Colonic mucosa (tissue), 4 donors: ENCODE results near the gene ALX4. TPM values are rescaled to one million over a fixed set of nuclear protein-coding genes. Genes with fewer than 3 reads are reported as not detected.

Source experiments
- DNase-seq: peaks from one replicate; pipeline ENCODE4 v3.0.0-alpha.2; 2020
- H3K27ac ChIP-seq: fragments of 200-600 bp; one replicate; pipeline ENCODE4 v1.8.0; 2021
- H3K27me3 ChIP-seq: fragments of 200-600 bp; one replicate; pipeline ENCODE4 v1.8.0; 2021
- H3K36me3 ChIP-seq: fragments of 200-600 bp; one replicate; pipeline ENCODE4 v1.8.0; 2021
- H3K4me1 ChIP-seq: fragments of 200-600 bp; one replicate; pipeline ENCODE4 v1.8.0; 2021; ENCODE audit warnings: mild to moderate bottlenecking
- H3K4me3 ChIP-seq: fragments of 200-600 bp; one replicate; pipeline ENCODE4 v1.8.0; 2021
- H3K9ac ChIP-seq, 2 donors: one replicate each; pipeline ENCODE4 v1.7.0; 2013; ENCODE audit warnings: control low read depth in 2 of 2, low read depth in 2 of 2, low read length in 2 of 2
- H3K9me3 ChIP-seq: fragments of 200-600 bp; one replicate; pipeline ENCODE4 v1.8.0; 2021
- intact Hi-C: fragments of 100-400 bp; cut with DNase I; formaldehyde crosslinking; loops from one replicate; pipeline ENCODE4 v1.14.1; 2022
- total RNA-seq, 2 donors: library from RNA; stranded (reverse); fragmentation: NEBNext Ultra II Directional in 1 of 2; extraction: Animal tissue kit (Norgen Biotek cat#: 25700) in 1 of 2; gene quantifications; one replicate each; pipeline ENCODE4 v1.2.1, GENCODE V29; 2021
- TF ChIP-seq, protein P1 (sequence below): fragments of 200-600 bp; IDR thresholded peaks from one replicate; pipeline ENCODE4 v1.8.0; 2022; ENCODE audit warnings: antibody characterized with exemption, mild to moderate bottlenecking
- donor health status: healthy.
- donor health status: DM: no; HTN: no; CAD: no.
- donor health status: DM: no; HTN: no; CAD: no.

ALX4 gene
- total RNA-seq, 2 donors from 2014 or later = not detected

DNA sequence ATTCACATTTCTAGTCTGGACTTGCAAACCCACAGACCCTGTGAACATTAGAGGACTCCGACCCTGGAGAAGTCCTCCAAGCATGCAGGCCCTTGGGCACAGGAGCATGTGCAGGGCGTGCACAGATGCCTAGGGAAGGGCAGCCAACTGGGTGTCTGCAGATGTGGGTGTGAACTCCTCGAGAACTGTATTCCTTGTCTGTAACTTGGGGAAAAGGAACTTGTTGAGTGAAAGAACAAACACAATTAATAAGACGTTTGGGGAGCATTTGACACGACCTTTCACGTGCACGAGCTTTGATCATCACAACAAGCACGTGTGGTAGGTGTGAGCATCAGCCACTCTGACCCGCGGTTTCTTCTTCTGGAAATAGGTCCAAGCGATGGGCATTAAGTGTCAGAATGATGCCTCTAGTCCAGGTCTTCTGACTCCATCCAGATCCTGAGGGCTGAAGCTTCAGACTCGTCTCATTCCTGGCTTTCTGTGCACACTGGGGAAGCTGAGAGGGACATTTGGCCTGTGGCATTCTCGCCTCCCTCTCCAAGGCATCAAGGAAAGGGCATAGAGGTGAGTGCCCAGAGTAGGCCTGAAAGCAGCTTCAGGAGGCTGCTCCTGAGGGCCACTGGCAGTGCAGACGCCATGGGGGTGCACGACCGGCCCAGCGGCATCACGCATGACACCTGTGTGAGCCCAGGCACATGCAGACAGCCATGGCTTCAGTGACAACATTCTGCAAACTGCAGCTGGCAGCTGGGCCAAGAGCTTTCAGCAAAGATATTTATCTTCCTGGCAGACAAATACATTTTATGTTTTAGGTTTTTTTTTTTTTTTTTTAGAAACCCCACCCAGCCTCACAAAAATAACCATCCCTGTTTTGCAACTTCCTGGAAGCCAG is 32.5 kb downstream of the ALX4 start:
- TF ChIP-seq, protein P1, sequence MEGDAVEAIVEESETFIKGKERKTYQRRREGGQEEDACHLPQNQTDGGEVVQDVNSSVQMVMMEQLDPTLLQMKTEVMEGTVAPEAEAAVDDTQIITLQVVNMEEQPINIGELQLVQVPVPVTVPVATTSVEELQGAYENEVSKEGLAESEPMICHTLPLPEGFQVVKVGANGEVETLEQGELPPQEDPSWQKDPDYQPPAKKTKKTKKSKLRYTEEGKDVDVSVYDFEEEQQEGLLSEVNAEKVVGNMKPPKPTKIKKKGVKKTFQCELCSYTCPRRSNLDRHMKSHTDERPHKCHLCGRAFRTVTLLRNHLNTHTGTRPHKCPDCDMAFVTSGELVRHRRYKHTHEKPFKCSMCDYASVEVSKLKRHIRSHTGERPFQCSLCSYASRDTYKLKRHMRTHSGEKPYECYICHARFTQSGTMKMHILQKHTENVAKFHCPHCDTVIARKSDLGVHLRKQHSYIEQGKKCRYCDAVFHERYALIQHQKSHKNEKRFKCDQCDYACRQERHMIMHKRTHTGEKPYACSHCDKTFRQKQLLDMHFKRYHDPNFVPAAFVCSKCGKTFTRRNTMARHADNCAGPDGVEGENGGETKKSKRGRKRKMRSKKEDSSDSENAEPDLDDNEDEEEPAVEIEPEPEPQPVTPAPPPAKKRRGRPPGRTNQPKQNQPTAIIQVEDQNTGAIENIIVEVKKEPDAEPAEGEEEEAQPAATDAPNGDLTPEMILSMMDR = no peak
- intact Hi-C loops = no loop called here
- DNase-seq = no peak
- H3K36me3 ChIP-seq = no peaks in the 10 kb centered on the region
- H3K27me3 ChIP-seq = no peaks in the 10 kb centered on the region
- H3K4me1 ChIP-seq = no peaks in the 10 kb centered on the region
- no peak overlapping the region for H3K9ac ChIP-seq
- H3K27ac ChIP-seq = no peak overlapping the region
- no peak overlapping the region for H3K4me3 ChIP-seq
- H3K9me3 ChIP-seq = no peaks in the 10 kb centered on the region

DNA sequence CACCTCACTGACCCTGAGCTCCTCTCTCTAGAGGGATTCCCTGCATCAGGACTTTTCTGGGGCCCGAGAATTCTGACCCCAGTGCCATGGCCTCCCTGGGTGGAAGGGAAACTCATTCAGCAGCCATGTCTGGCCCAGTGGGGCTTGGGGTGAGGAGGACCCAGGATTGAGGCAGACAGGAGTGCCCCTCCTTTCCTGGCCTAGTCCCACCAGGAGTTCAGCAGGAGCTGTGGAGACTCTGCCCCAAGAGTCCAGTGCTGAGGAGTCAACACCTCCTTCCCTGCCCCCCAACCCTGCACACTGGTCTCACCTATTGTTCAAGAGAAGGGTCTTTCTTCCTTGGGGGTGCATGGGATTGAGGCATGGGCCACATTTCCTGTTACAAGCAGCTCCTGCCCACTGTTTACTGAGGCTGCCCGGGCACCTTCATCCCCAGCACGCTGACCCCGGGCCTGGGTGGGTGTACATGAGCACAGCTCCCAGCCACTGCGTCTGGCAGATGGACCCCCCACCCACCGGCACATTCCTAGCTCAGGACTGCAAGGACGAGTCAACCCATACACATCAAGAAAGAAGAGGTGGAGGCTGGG is 33.9 kb downstream of the ALX4 start:
- no peaks in the 10 kb centered on the region for H3K9me3 ChIP-seq
- DNase-seq = no peak
- no peaks in the 10 kb centered on the region for H3K27me3 ChIP-seq
- intact Hi-C loops = no loop called here
- TF ChIP-seq, protein P1 = no peak
- no peaks in the 10 kb centered on the region for H3K36me3 ChIP-seq
- no peak overlapping the region for H3K27ac ChIP-seq
- H3K4me3 ChIP-seq = no peak overlapping the region
- no peak overlapping the region for H3K9ac ChIP-seq
- no peaks in the 10 kb centered on the region for H3K4me1 ChIP-seq

DNA sequence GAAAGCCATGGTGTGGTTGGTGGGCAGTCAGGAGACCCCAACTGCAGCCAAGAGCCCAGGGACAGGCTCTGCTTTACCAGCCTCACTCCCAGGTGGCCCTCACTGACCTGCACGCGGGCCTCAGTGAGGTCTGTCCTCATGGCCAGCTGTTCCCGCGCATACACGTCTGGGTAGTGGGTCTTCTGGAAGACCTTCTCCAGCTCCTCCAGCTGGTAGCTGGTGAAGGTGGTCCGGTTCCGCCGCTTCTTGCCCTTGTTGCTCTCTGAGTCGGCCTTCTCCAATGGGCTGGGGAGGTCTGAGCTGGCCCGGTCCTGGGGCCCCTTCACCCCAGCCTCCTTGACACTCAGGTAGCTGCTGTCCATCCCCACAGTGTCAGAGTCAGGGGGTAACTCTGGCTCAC is 34.7 kb downstream of the ALX4 start:
- intact Hi-C loops = no loop called here
- no peak overlapping the region for H3K4me3 ChIP-seq
- H3K9me3 ChIP-seq = no peaks in the 10 kb centered on the region
- H3K36me3 ChIP-seq = no peaks in the 10 kb centered on the region
- no peak overlapping the region for H3K9ac ChIP-seq
- no peaks in the 10 kb centered on the region for H3K4me1 ChIP-seq
- DNase-seq = no peak
- TF ChIP-seq, protein P1 = no peak
- H3K27ac ChIP-seq = no peak overlapping the region
- H3K27me3 ChIP-seq = no peaks in the 10 kb centered on the region

DNA sequence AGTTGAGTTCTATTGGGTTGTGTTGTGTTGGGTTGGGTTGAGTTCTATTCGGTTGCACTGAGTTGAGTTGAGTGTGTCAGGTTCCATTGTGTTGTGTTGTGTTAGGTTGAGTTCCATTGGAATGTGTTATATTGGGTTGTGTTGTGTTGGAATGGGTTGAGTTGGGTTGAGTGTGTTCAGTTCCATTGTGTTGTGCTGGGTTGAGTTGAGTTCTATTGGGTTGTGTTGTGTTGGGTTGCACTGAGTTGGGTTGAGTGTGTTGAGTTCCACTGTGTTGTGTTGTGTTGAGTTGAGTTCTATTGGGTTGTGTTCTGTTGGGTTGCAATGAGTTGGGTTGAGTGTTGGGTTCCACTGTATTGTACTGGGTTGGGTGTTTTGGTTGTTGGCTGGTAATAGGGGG is 35.5 kb downstream of the ALX4 start:
- TF ChIP-seq, protein P1 = no peak
- H3K9ac ChIP-seq = no peak overlapping the region
- H3K36me3 ChIP-seq = no peaks in the 10 kb centered on the region
- no peaks in the 10 kb centered on the region for H3K9me3 ChIP-seq
- H3K27ac ChIP-seq = no peak overlapping the region
- no peak for DNase-seq
- H3K27me3 ChIP-seq = no peaks in the 10 kb centered on the region
- H3K4me3 ChIP-seq = no peak overlapping the region
- intact Hi-C loops = no loop called here
- H3K4me1 ChIP-seq = no peaks in the 10 kb centered on the region

DNA sequence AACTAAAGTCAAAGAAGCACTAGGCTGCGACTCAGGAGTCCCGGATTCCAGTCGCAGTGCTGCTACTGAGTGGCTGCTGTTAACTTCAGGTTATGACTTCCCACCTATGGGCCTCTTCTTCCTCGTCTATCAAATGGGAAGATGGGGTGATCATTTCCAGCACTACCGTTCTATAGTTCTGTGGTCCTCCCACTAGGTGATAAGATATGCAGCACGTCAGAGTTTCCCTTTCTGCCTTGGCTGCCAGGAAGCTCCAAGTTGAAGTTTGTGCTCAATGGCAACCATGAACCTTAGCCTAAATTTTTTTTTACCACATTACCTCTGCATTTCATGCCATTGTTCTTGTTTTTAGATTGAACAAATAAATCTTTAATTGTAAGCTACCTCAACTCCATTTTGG is 38.7 kb downstream of the ALX4 start:
- Histone ChIP-seq H3K27me3 (no peaks in the 10 kb centered on the region), H3K36me3 (no peaks in the 10 kb centered on the region), H3K4me1 (no peaks in the 10 kb centered on the region), H3K9ac (no peak overlapping the region), H3K27ac (no peak overlapping the region), H3K4me3 (no peak overlapping the region), H3K9me3 (no peaks in the 10 kb centered on the region)
- TF ChIP-seq, protein P1 = no peak
- no peak for DNase-seq
- intact Hi-C loops = no loop called here
